ENCODE measurements around the gene CRTAC1. TPM values are rescaled to one million over a fixed set of nuclear protein-coding genes. Genes with fewer than 3 reads are reported as not detected.

CRTAC1 gene
- polyA plus RNA-seq, 2 of the 4 experiments (the other 2 are of a cell fraction), result 0.32 to 0.39 TPM

DNA sequence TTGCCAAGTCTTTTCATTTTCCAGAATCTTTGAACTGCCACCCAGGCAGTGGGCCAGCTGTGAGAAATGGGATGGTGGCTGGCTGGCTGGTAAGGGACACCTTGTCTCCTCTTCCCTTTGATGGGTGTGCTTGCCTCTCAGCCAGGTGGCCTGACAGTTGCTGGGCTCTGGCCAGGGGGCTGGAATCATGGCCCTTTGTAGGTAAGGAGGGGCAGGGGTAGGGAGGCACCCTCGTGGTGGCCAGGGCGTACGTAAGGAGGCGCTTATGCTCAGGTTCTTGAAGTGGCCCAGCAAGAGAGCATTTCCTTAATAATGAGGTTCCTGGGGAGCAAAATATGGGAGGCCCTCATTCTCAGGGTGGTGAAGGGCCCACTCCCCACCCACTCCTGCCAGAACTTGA lies 213.8 kb downstream of the CRTAC1 start:
- Histone ChIP-seq H3K27ac (peak overlapping the region in 1 of 2 experiments; percentile 5; a peak in 1 of 6 replicates), H3K4me2 (no peak overlapping the region), H3K9me3 (no peaks in the 10 kb centered on the region), H3K4me3 (no peak overlapping the region), H3K4me1 (peaks cover 28% of the 10 kb centered on the region)
- TF ChIP-seq CHD4 (IDR thresholded peaks at IDR 0.05; ENCODE audit: borderline replicate concordance) (no peak), RARB (CRISPR knock-in tag; IDR thresholded peaks at IDR 0.05) (no peak), SMC3 (IDR thresholded peaks at IDR 0.05) (no peak), HOXB5 (CRISPR knock-in tag; IDR thresholded peaks at IDR 0.05) (no peak), NFE2L2 (conservative IDR thresholded peaks at IDR 0.05; ENCODE audit: low read length) (no peak), GATA3 (IDR thresholded peaks at IDR 0.05; ENCODE audit: borderline replicate concordance) (no peak), ZNF302 (CRISPR knock-in tag; IDR thresholded peaks at IDR 0.05) (no peak), NR3C1 (IDR thresholded peaks at IDR 0.05) (no peak), KDM1A (IDR thresholded peaks at IDR 0.05; ENCODE audit: low read depth) (no peak)
- TF ChIP-seq, protein P1, sequence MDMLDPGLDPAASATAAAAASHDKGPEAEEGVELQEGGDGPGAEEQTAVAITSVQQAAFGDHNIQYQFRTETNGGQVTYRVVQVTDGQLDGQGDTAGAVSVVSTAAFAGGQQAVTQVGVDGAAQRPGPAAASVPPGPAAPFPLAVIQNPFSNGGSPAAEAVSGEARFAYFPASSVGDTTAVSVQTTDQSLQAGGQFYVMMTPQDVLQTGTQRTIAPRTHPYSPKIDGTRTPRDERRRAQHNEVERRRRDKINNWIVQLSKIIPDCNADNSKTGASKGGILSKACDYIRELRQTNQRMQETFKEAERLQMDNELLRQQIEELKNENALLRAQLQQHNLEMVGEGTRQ (IDR thresholded peaks at IDR 0.05), result no peak
- TF ChIP-seq, protein P2, sequence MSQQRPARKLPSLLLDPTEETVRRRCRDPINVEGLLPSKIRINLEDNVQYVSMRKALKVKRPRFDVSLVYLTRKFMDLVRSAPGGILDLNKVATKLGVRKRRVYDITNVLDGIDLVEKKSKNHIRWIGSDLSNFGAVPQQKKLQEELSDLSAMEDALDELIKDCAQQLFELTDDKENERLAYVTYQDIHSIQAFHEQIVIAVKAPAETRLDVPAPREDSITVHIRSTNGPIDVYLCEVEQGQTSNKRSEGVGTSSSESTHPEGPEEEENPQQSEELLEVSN (IDR thresholded peaks at IDR 0.05; ENCODE audit: borderline replicate concordance, low read depth), result no peak
- TF ChIP-seq, protein P3, sequence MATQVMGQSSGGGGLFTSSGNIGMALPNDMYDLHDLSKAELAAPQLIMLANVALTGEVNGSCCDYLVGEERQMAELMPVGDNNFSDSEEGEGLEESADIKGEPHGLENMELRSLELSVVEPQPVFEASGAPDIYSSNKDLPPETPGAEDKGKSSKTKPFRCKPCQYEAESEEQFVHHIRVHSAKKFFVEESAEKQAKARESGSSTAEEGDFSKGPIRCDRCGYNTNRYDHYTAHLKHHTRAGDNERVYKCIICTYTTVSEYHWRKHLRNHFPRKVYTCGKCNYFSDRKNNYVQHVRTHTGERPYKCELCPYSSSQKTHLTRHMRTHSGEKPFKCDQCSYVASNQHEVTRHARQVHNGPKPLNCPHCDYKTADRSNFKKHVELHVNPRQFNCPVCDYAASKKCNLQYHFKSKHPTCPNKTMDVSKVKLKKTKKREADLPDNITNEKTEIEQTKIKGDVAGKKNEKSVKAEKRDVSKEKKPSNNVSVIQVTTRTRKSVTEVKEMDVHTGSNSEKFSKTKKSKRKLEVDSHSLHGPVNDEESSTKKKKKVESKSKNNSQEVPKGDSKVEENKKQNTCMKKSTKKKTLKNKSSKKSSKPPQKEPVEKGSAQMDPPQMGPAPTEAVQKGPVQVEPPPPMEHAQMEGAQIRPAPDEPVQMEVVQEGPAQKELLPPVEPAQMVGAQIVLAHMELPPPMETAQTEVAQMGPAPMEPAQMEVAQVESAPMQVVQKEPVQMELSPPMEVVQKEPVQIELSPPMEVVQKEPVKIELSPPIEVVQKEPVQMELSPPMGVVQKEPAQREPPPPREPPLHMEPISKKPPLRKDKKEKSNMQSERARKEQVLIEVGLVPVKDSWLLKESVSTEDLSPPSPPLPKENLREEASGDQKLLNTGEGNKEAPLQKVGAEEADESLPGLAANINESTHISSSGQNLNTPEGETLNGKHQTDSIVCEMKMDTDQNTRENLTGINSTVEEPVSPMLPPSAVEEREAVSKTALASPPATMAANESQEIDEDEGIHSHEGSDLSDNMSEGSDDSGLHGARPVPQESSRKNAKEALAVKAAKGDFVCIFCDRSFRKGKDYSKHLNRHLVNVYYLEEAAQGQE (IDR thresholded peaks at IDR 0.05), result no peak
- TF ChIP-seq, protein P4, sequence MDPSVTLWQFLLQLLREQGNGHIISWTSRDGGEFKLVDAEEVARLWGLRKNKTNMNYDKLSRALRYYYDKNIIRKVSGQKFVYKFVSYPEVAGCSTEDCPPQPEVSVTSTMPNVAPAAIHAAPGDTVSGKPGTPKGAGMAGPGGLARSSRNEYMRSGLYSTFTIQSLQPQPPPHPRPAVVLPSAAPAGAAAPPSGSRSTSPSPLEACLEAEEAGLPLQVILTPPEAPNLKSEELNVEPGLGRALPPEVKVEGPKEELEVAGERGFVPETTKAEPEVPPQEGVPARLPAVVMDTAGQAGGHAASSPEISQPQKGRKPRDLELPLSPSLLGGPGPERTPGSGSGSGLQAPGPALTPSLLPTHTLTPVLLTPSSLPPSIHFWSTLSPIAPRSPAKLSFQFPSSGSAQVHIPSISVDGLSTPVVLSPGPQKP (IDR thresholded peaks at IDR 0.05; ENCODE audit: low read depth, low read length), result no peak
- ATAC-seq (no peak), FAIRE-seq (no peak), DNase-seq (ENCODE audit: low read depth in 1 of 2, low spot score in 1 of 2) (no peak)
- WGBS (ENCODE audit: missing lambda C conversion rate), result 80% methylated on average over 4 of the region's 4 CpGs
- CTCF ChIA-PET, result interaction anchor here (0.6 to 2.8 kb wide), 4 partner anchors 12 to 133 kb away, joined by 3 to 8 read pairs (median 5); no protein-coding TSS in a partner anchor
- POLR2A ChIA-PET, result no interaction called here

Small RNAs within 50 kb of the gene (small RNA-seq; reads per million reads assigned to genes)
- 0 reads per million in 6 experiments for gene AL355301.1

Other genes with a start within 250 kb of the CRTAC1 start
- 0.62 and 1.1 TPM in 2 replicates for gene GOLGA7B, start 180.8 kb downstream of the CRTAC1 start, polyA plus RNA-seq (2011; rRNA removed)
- gene GOLGA7B, start 180.8 kb downstream of the CRTAC1 start, polyA plus RNA-seq (2017; fragmentation: RNase III; extraction: RNeasy Plus Mini Kit Qiagen cat#74134 plus additional on column Dnase treatment), result 0.98 to 1.5 TPM (median 1.4 TPM) in 3 replicates
- 13.8 and 15.2 TPM in 2 replicates for gene R3HCC1L, start 104.0 kb upstream of the CRTAC1 start, polyA plus RNA-seq (2011; rRNA removed)
- 11.0 to 11.9 TPM (median 11.4 TPM) in 3 replicates for gene R3HCC1L, start 104.0 kb upstream of the CRTAC1 start, polyA plus RNA-seq (2017; fragmentation: RNase III; extraction: RNeasy Plus Mini Kit Qiagen cat#74134 plus additional on column Dnase treatment)
- 2.1 and 2.3 TPM in 2 replicates for gene LOXL4, start 237.6 kb upstream of the CRTAC1 start, polyA plus RNA-seq (2011; rRNA removed)
- 1.6 to 2.4 TPM (median 2.0 TPM) in 3 replicates for gene LOXL4, start 237.6 kb upstream of the CRTAC1 start, polyA plus RNA-seq (2017; fragmentation: RNase III; extraction: RNeasy Plus Mini Kit Qiagen cat#74134 plus additional on column Dnase treatment)

Measured in A549 (cell line).